Mucosa of stomach (tissue), 1 donor: ENCODE results near the gene PPP4R2.

ENCODE experiments used
- H3K27me3 ChIP-seq: one replicate; pipeline ENCODE4 v1.7.0; 2013; ENCODE audit warnings: mild to moderate bottlenecking, low read length; ENCODE audit not compliant: control insufficient read depth, insufficient read depth
- H3K36me3 ChIP-seq: one replicate; pipeline ENCODE4 v1.7.0; 2013; ENCODE audit warnings: low read length; ENCODE audit not compliant: control insufficient read depth, insufficient read depth
- H3K4me1 ChIP-seq: one replicate; pipeline ENCODE4 v1.7.0; 2013; ENCODE audit warnings: mild to moderate bottlenecking, low read length; ENCODE audit not compliant: control insufficient read depth, insufficient read depth
- H3K4me3 ChIP-seq: one replicate; pipeline ENCODE4 v1.7.0; 2013; ENCODE audit warnings: low read length
- H3K9ac ChIP-seq: one replicate; pipeline ENCODE4 v1.7.0; 2013; ENCODE audit warnings: mild to moderate bottlenecking, low read length, moderate library complexity
- H3K9me3 ChIP-seq: one replicate; pipeline ENCODE4 v1.7.0; 2013; ENCODE audit warnings: mild to moderate bottlenecking, low read length, moderate library complexity; ENCODE audit not compliant: control insufficient read depth
- donor health status: Pancreatic carcinoma.

Gene PPP4R2

DNA sequence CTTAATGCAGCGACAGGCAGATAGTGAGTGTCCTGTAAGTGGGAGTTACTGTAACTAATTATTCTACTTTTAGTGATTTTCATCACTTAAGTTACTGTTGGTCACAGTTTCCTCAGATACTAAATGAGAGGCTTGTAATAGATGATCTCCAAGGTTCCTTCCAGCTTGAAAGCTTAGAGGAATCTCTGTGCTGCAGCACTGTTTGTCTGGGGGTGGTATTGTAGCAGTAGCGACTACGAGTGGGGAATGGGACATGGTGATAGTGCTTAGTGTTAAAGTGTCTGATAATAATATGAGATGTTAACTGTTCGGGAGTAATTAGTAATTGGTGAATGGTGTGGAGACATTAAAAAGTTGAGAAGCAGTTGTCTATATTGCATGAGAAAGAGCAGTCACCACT is 12.4 kb downstream of the PPP4R2 start:
- Histone ChIP-seq H3K27me3 (no peaks in the 10 kb centered on the region), H3K9me3 (no peaks in the 10 kb centered on the region), H3K4me3 (no peak overlapping the region), H3K4me1 (no peaks in the 10 kb centered on the region), H3K36me3 (peaks cover 6% of the 10 kb centered on the region), H3K9ac (no peak overlapping the region)

GRCh38 chr3:73009750-73010149 is 13.1 kb downstream of the PPP4R2 start:
- H3K4me1 ChIP-seq, result no peaks in the 10 kb centered on the region
- peaks cover 6% of the 10 kb centered on the region for H3K36me3 ChIP-seq
- no peaks in the 10 kb centered on the region for H3K27me3 ChIP-seq
- H3K9me3 ChIP-seq, result no peaks in the 10 kb centered on the region
- no peak overlapping the region for H3K4me3 ChIP-seq
- no peak overlapping the region for H3K9ac ChIP-seq

DNA sequence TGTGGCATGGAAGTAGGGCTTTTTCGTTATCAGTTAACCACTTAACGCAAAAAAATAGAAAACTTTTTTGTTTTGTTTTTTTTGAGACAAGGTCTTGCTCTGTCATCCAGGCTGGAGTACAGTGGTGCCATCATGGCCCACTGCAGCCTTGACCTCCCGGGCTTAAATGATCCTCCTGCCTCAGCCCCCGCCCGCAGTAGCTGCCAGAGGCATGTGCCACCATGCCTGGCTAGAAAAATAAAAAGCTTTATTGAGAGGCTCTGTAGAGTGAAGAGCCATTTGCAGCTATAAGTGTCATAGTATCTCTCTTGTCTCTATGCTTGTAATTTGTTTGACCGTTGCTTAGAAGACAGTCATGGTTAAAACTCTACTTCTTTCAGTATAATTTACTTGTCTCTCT is 13.5 kb downstream of the PPP4R2 start:
- peaks cover 6% of the 10 kb centered on the region for H3K36me3 ChIP-seq
- H3K27me3 ChIP-seq, result no peaks in the 10 kb centered on the region
- H3K9me3 ChIP-seq, result no peaks in the 10 kb centered on the region
- no peak overlapping the region for H3K9ac ChIP-seq
- H3K4me3 ChIP-seq, result no peak overlapping the region
- H3K4me1 ChIP-seq, result no peaks in the 10 kb centered on the region

- no peak overlapping the region for H3K9ac ChIP-seq
- no peaks in the 10 kb centered on the region for H3K36me3 ChIP-seq
- no peaks in the 10 kb centered on the region for H3K27me3 ChIP-seq
- no peak overlapping the region for H3K4me3 ChIP-seq
- H3K9me3 ChIP-seq, result no peaks in the 10 kb centered on the region
- no peaks in the 10 kb centered on the region for H3K4me1 ChIP-seq
Measured at GRCh38 chr3:73018298-73018697, 21.7 kb downstream of the PPP4R2 start.

- no peak overlapping the region for H3K9ac ChIP-seq
- no peaks in the 10 kb centered on the region for H3K9me3 ChIP-seq
- H3K4me3 ChIP-seq, result no peak overlapping the region
- no peaks in the 10 kb centered on the region for H3K36me3 ChIP-seq
- no peaks in the 10 kb centered on the region for H3K27me3 ChIP-seq
- no peaks in the 10 kb centered on the region for H3K4me1 ChIP-seq
Measured at GRCh38 chr3:73018790-73019441, 22.3 kb downstream of the PPP4R2 start.

DNA sequence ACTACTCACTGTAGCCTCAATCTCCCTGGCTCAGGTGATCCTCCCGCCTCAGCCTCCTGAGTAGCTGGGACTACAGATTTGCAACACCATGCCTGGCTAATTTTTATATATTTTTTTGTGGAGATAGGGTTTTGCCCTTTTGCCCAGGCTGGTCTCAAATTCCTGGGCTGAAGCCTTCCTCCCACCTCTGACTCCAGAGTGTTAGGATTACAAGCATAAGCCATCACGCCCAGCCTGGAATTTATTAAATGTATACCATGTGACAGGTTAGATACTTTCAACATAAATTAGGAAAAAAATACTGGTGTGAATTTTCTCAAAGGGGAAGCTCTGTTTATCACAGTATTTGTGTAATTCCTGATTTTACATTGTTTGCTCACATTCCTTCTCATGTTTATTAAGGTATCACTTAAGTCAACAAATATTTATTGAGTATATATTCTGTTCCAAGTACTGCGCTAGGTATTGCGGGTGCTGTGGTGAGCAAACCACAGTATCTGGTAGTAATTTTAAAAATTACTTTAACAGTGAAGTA is 24.8 kb downstream of the PPP4R2 start:
- H3K4me1 ChIP-seq, result peaks cover 7% of the 10 kb centered on the region
- no peak overlapping the region for H3K4me3 ChIP-seq
- no peaks in the 10 kb centered on the region for H3K27me3 ChIP-seq
- no peak overlapping the region for H3K9ac ChIP-seq
- no peaks in the 10 kb centered on the region for H3K9me3 ChIP-seq
- H3K36me3 ChIP-seq, result no peaks in the 10 kb centered on the region

- Histone ChIP-seq H3K4me1 (peaks cover 7% of the 10 kb centered on the region), H3K27me3 (no peaks in the 10 kb centered on the region), H3K4me3 (no peak overlapping the region), H3K9me3 (no peaks in the 10 kb centered on the region), H3K36me3 (no peaks in the 10 kb centered on the region), H3K9ac (no peak overlapping the region)
Measured at GRCh38 chr3:73024836-73025235, 28.2 kb downstream of the PPP4R2 start.

- H3K9me3 ChIP-seq, result no peaks in the 10 kb centered on the region
- no peak overlapping the region for H3K9ac ChIP-seq
- no peak overlapping the region for H3K4me3 ChIP-seq
- peaks cover 7% of the 10 kb centered on the region for H3K4me1 ChIP-seq
- H3K27me3 ChIP-seq, result no peaks in the 10 kb centered on the region
- H3K36me3 ChIP-seq, result no peaks in the 10 kb centered on the region
Measured at GRCh38 chr3:73026111-73026759, 29.6 kb downstream of the PPP4R2 start.

DNA sequence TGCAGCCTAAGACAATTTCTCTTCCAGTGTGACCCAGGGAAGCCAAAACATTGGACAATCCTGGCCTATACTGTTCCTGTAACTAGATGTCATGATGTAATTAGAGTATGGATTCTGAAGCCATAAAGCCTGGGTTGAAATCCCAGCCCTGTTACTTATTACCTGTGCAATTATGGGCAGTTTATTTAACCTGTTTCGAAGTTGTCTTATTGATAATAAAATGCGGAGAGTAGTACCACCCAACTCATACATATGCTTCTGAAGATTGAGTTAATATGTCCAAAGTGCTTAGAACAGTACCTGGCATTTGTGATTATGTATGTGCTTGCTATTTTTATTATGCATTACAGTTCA is 30.1 kb downstream of the PPP4R2 start:
- H3K4me1 ChIP-seq, result peaks cover 7% of the 10 kb centered on the region
- no peaks in the 10 kb centered on the region for H3K27me3 ChIP-seq
- no peak overlapping the region for H3K9ac ChIP-seq
- H3K36me3 ChIP-seq, result no peaks in the 10 kb centered on the region
- no peak overlapping the region for H3K4me3 ChIP-seq
- no peaks in the 10 kb centered on the region for H3K9me3 ChIP-seq

- no peaks in the 10 kb centered on the region for H3K9me3 ChIP-seq
- H3K9ac ChIP-seq, result no peak overlapping the region
- H3K4me1 ChIP-seq, result peaks cover 7% of the 10 kb centered on the region
- no peaks in the 10 kb centered on the region for H3K36me3 ChIP-seq
- H3K4me3 ChIP-seq, result no peak overlapping the region
- H3K27me3 ChIP-seq, result no peaks in the 10 kb centered on the region
Measured at GRCh38 chr3:73028803-73029202, 32.2 kb downstream of the PPP4R2 start.

GRCh38 chr3:73029321-73029796 is 32.7 kb downstream of the PPP4R2 start:
- no peaks in the 10 kb centered on the region for H3K9me3 ChIP-seq
- no peak overlapping the region for H3K4me3 ChIP-seq
- H3K27me3 ChIP-seq, result no peaks in the 10 kb centered on the region
- H3K36me3 ChIP-seq, result no peaks in the 10 kb centered on the region
- peaks cover 5% of the 10 kb centered on the region for H3K4me1 ChIP-seq
- no peak overlapping the region for H3K9ac ChIP-seq

GRCh38 chr3:73030073-73030597 is 33.5 kb downstream of the PPP4R2 start:
- no peak overlapping the region for H3K4me3 ChIP-seq
- H3K4me1 ChIP-seq, result no peaks in the 10 kb centered on the region
- H3K36me3 ChIP-seq, result no peaks in the 10 kb centered on the region
- H3K9me3 ChIP-seq, result no peaks in the 10 kb centered on the region
- no peaks in the 10 kb centered on the region for H3K27me3 ChIP-seq
- no peak overlapping the region for H3K9ac ChIP-seq
